Endometrium (tissue), 2 donors: ENCODE data around the gene GPN1.
"Not testable (repeated sequence)": the region's sequence is repeated elsewhere in the genome, so short reads cannot be mapped to it uniquely, and the experiment has no call there.

Experiments used
- FAIRE-seq: peaks from 2 replicates; lab custom pipeline; 2012; peaks lifted over from hg19 to GRCh38; lab: Jason Lieb, UNC
- donor health status: control.
- donor health status: control.

GPN1 gene

GRCh38 chr2:27627963-27628766, 685 bp upstream of the GPN1 start:
- FAIRE-seq = no peak

DNA sequence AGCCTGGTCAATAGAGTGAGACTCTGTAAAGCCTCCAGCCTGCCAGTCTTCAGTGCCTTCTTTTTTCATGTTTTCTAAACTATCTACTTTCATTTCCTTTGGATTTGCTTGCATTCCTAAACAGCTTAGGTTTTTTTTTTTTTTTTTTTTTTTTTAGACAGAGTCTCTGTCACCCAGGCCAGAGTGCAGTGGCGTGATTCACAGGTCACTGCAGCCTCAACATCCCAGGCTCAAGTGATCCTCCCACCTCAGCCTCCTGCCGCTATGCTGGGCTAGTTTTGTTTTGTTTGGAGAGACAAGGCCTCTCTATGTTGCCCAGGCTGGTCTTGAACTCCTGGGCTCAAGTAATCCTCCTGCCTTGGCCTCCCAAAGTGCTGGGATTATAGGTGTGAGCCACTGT, 1.4 kb downstream of the GPN1 start:
- not testable (repeated sequence) for FAIRE-seq

DNA sequence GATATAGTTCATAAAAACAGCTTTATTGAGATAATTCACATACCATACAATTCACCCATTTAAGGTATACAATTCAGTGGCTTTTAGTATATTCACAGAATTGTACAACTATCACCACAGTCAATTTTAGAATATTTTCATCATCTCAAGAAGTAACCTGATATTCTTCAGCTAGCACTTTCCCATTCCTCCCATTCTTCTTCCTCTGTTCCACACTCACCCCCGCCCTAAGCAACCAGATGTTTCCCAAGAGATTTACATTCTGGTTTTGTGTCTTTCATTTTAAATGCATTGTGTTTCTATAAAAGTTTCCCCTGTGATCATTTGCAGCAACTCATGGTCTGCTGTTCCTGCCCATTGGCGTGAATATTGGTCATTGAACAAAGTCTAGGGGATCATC, 5.4 kb downstream of the GPN1 start:
- FAIRE-seq = no peak

GRCh38 chr2:27636766-27637165, 7.9 kb downstream of the GPN1 start:
- FAIRE-seq = no peak

- FAIRE-seq = no peak
Observed at GRCh38 chr2:27638037-27638637, 9.3 kb downstream of the GPN1 start.

DNA sequence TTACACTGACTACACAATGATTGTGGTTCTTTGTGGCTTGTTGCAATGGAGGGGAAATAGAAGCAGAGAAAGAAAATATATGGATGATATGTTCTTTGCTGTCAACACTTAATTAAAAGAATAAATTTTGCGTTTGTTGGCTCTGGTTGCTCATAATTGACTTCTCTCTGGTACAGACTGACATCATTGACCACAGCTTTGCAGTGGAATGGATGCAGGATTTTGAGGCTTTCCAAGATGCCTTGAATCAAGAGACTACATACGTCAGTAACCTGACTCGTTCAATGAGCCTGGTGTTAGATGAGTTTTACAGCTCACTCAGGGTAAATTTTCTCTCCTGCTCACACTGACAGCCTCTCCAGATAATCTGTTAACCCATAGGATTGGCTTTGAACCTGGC, 9.9 kb downstream of the GPN1 start:
- FAIRE-seq = no peak

GRCh38 chr2:27640722-27641245, 11.9 kb downstream of the GPN1 start:
- no peak for FAIRE-seq

DNA sequence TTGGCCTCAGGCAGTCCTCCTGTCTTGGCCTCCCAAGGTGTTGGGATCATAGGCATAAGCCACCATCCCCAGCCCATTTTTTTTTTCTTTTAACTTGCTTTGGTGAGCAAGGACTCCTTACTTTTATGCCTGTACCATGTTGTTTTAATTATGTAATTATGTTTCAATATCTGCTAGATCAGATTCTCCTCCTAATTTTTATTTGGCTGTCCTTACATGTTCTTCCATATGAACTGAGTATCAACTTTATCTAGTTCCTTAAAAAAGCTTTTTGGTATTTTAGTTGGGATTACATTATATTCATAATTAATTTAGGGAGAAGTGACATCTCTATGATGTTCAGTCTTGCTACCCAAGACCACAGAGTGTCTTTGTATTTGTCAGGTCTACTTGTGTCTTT, 16.3 kb downstream of the GPN1 start:
- no peak for FAIRE-seq

GRCh38 chr2:27647289-27647688, 18.4 kb downstream of the GPN1 start:
- FAIRE-seq = no peak

- FAIRE-seq = no peak
Observed at GRCh38 chr2:27647737-27648136, 18.9 kb downstream of the GPN1 start.

DNA sequence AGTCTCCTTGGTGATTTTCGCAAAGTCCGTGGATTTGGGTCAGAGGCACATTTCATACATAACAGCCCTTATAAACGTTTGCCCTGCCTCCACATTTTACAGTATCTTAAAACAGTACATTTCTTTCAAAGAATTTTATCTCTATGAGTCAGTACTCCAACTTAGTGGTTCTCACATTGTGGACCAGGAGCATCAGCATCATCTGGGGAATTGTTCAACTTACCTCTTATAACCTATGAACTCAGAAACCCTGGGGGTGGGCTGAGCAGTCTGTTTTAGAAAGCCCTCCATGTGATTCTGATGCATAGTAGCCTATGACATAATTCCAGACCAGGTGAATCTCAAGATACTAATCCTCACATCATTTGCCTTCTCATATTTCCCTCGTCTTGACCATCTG, 22.2 kb downstream of the GPN1 start:
- no peak for FAIRE-seq

DNA sequence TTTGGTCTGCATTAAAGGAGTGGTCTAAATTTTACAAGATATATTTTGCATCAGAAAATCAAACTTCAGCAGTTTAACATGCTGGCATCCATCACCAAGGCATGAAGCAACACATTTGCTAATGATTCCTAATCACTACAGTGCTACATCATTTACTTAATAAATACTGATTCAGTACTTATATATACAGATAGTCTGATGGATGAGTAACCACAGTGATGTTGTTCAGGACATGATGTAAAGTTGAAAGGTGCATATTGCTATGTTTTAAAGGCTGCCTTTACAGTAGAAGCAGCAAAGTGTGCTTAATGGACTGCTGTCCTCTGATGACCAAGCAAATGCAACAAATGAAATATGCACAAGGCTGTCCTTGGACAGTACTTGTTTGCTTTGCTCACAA, 23.5 kb downstream of the GPN1 start:
- FAIRE-seq = no peak

DNA sequence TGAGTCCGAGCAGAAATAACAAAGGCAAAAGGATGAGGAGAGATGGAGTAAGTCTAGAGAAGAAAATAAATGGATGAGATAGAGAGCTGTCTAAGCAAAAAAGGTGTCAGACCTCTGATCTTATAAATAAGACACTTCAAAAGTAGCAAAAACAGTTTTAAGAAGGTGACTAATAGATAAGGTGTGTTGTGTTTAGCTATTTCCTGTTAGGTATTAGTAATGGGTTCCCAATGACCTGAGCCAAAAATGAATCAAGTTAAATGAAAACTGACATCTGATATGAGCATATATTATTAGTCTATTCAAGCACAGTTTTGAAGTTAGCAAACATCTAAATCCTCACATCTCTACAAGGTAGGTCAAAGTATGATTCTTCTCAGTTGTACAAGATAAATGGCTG, 23.9 kb downstream of the GPN1 start:
- no peak for FAIRE-seq

DNA sequence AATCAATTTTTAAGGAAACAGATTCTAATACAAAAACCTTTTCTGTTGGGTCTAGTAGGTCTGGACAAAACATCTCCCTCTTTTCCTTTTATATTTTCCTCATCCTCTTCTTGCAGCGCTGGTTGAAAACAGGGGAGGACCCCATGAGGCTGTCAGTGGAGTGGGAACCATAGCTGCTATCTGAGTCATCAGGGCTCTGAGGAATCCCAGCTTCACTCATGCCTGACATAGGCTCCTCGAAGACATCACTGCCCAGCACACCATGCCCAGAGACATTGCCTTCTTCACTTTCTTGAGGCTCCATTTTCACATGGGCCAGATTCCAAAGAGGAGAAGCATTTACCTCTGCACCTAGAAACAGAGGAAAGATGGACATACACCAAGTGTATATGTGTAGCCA, 24.5 kb downstream of the GPN1 start:
- FAIRE-seq = no peak

DNA sequence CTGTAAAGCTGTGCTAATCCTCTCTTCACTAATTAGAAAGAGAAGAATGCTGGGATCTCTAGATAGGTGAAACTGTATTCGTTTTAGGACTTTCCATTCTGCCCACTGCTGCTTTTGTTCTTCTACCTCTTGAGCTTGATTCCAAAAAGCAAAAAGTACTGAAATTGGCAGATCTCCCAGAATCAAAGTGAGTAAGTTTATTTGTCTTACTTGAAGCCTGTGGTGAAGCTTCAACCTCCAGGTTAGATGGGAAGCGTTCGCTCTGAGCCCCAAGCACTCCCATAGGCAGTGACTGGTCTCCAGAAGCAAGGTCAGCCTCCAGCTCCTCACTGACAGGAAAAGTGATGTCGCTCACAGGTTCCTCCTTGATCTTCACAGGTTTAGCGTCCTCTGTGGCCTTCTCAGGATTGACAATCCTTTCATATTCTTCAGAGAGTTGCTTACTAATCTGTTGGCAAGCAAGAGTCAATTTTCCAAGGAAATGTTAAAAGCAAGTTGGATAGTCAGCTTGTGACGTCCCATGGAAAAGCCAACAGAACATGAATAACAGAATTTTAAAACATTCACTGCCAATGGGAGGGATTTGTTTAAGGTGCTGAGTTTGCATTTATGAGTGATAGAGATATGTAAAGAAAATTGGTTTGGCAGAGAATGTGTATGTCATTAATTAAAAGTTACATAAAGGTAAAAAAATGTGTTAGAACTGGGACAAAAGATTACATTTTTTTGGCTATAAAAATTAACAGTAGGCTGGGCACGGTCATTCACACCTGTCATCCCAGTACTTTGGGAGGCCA, 26.5 kb downstream of the GPN1 start:
- no peak for FAIRE-seq

DNA sequence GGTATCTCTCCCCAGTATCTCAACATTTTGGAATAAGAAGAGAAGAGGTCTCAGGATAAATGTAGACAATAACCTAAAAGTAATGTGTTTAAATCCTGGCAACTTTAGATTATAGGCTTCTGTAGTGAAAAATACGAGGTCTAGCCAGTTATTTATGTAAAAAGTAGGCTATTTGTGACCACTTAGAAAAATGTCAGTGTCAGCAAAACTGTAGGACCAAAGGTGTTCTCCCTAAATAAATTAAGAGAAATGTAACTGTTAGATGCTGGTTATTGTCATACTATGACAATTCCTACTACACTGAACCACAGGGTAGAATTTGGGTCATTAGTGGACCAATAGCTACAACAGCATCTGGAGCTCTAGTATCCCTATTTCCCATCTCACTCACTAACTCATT, 32.5 kb downstream of the GPN1 start:
- no peak for FAIRE-seq

DNA sequence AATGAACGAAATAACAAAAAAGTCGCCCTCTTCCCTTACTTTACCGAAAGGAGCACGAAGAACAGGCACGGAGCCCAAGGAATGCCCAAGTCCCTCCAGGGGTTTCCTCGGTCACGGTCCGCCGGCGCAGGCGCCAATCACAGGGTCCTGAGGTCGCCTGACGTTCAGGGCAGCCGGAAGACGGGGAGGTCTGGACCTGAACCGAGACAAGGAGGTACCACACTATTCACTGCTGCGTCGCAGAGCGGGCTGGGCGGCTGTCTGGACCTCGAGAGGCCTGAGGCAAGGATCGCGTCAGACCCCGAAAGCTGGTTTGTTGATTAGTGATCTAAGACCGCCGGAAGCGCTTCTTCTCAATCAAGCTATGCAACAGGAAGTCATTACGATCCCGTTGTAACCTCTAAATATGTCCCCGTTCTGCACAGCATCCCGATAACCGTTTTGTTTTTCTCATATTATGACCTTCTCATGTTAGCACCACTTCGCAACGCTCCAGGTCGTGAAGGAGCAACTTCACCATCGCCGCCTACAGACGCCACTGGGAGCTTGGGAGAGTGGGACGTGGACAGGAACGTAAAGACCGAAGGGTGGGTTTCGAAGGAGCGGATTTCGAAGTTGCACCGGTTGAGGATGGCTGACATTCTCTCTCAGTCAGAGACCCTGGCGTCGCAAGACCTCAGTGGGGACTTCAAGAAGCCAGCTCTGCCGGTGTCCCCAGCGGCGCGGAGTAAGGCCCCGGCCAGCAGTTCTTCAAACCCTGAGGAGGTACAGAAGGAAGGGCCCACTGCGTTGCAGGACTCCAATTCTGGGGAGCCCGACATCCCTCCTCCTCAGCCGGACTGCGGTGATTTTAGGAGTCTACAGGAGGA, 34.7 kb downstream of the GPN1 start, which contains the start of the genes SLC4A1AP and SUPT7L:
TSS of gene SLC4A1AP (plus strand) at position 605 of the 869 bp plus-strand sequence. CDS start at position 631, 26 bp downstream.
TSS of gene SUPT7L (minus strand) at position 330 of the 869 bp plus-strand sequence. CDS start 1,422 bp downstream, outside the sequence.
- no peak for FAIRE-seq

GRCh38 chr2:27664154-27664574, 35.3 kb downstream of the GPN1 start:
- FAIRE-seq = no peak

GRCh38 chr2:27664622-27665363, 35.9 kb downstream of the GPN1 start:
- no peak for FAIRE-seq

DNA sequence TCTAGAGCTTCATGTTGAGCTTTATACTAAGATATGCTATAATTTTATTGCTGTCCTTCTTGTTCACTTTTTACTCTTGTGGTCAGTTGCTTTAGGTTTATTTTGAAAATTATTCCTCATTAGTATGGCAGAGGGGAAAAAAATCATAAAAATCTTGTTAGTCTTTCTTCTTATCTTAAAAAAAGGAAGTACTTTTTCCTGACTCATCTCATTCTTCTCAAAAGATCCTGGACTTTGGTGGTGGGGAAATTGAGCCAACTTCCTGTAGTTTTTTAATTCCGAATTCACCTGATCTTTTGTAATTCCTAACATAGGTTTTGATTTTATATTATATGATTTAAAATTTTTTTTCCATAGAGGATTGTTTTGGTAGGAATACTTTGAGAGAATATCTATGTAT, 38.6 kb downstream of the GPN1 start:
- FAIRE-seq = no peak

DNA sequence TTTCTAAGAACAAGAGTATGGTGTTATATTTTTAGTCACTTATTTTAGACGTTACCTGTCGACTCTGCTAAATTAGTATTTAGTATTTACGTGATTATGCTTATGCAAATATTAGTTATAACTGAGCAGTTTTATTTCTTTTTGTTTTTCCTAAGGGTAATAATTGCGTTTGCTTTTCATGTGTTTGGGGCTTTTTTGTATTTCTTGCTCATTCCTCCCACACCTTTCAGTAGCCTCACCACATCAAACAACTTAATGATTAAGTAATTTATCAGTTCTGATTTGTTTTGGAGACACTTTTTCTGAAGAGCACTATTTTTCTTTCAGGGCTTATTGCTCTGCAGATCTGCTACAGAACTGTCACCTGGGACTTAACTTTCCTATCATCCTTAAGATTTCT, 42.4 kb downstream of the GPN1 start:
- FAIRE-seq = no peak
